ENCODE measurements around the gene DCST1. TPM values are rescaled to one million over a fixed set of nuclear protein-coding genes. Genes with fewer than 3 reads are reported as not detected.

Gene DCST1
- total RNA-seq, 4 donors from 2014 or later, result not detected

GRCh38 chr1:155077346-155077745 lies 43.7 kb downstream of the DCST1 start:
- no peak for TF ChIP-seq CTCF (IDR thresholded peaks at IDR 0.05; ENCODE audit: low read depth)

- no peak for TF ChIP-seq CTCF (IDR thresholded peaks at IDR 0.05; ENCODE audit: low read depth)
Measured at GRCh38 chr1:155077758-155078445, 44.3 kb downstream of the DCST1 start.

- no peak for TF ChIP-seq CTCF (IDR thresholded peaks at IDR 0.05; ENCODE audit: low read depth)
Measured at GRCh38 chr1:155078469-155079209, 45.0 kb downstream of the DCST1 start, which contains the start of gene EFNA3. Gene EFNA3, plus strand, starts transcription at chr1:155078837. Its CDS starts 105 bp downstream, at chr1:155078942.

GRCh38 chr1:155079210-155079486 lies 45.5 kb downstream of the DCST1 start:
- no peak for TF ChIP-seq CTCF (IDR thresholded peaks at IDR 0.05; ENCODE audit: low read depth)

GRCh38 chr1:155079487-155080311 lies 46.1 kb downstream of the DCST1 start:
- no peak for TF ChIP-seq CTCF (IDR thresholded peaks at IDR 0.05; ENCODE audit: low read depth)

- no peak for TF ChIP-seq CTCF (IDR thresholded peaks at IDR 0.05; ENCODE audit: low read depth)
Measured at GRCh38 chr1:155080312-155081228, 46.9 kb downstream of the DCST1 start.

All from subcutaneous adipose tissue (tissue), 4 donors.